ENCODE data around the gene CASZ1. TPM values are rescaled to one million over a fixed set of nuclear protein-coding genes. Genes with fewer than 3 reads are reported as not detected.

Gene CASZ1
- total and polyA plus RNA-seq, 2 donors (not counting 3 experiments of a cell fraction or from before 2014, with no cell fraction given) = 1.5 to 5.2 TPM

- H2AFZ ChIP-seq (ENCODE audit: low read depth, low read length) = no peak overlapping the region
- no peak overlapping the region for H3K4me3 ChIP-seq (replicated peaks in 1 of 3; ENCODE audit: insufficient read depth in 1 of 3, low read depth in 1 of 3, low read length in 3 of 3)
- no peak overlapping the region for H3K27ac ChIP-seq (ENCODE audit: insufficient read depth, low read depth, low read length)
- peaks cover 19 to 26% of the 10 kb centered on the region in 2 experiments for H3K27me3 ChIP-seq (ENCODE audit: control insufficient read depth in 2 of 2, insufficient read depth in 2 of 2, low read length in 2 of 2)
- no peaks in the 10 kb centered on the region for H3K4me1 ChIP-seq (ENCODE audit: control insufficient read depth, extremely low read depth, insufficient read depth, low read length)
- TF ChIP-seq MYC (IDR thresholded peaks at IDR 0.05; ENCODE audit: low read depth, low read length) = no peak
- no peak for TF ChIP-seq JUN (IDR thresholded peaks at IDR 0.05; ENCODE audit: borderline replicate concordance, insufficient read depth, insufficient read length, low read depth)
- no peak for TF ChIP-seq CTCF (IDR thresholded peaks at IDR 0.05; ENCODE audit: extremely low read depth in 1 of 2, insufficient read depth in 1 of 2, low read depth in 1 of 2, low read length in 2 of 2)
- TF ChIP-seq POLR2A (IDR thresholded peaks at IDR 0.05; ENCODE audit: low read depth, low read length) = no peak
- TF ChIP-seq GATA2 (IDR thresholded peaks at IDR 0.05; ENCODE audit: insufficient read depth, insufficient read length, low read depth, low read length) = no peak
- no peak for TF ChIP-seq MAX (IDR thresholded peaks at IDR 0.05; ENCODE audit: insufficient read depth, insufficient read length)
- TF ChIP-seq POLR2AphosphoS5 (IDR thresholded peaks at IDR 0.05; ENCODE audit: insufficient read depth, low read depth, low read length) = no peak
- no peak for TF ChIP-seq EZH2 (IDR thresholded peaks at IDR 0.05; ENCODE audit: borderline replicate concordance, low read depth, low read length, severe bottlenecking)
- TF ChIP-seq FOS (IDR thresholded peaks at IDR 0.05; ENCODE audit: borderline replicate concordance, insufficient read depth, low read length) = no peak
- ChIA-PET POLR2A (no interaction called here), CTCF (interaction anchor here (1.0 kb wide), 1 partner anchor 64 kb away, joined by 3 read pairs; no protein-coding TSS in a partner anchor)
- no peak for FAIRE-seq
- no peaks in the 10 kb centered on the region for H4K20me1 ChIP-seq (replicated peaks; ENCODE audit: control insufficient read depth, extremely low read depth, insufficient read depth, low read length)
- intact Hi-C loops (cut with micrococcal nuclease) = no loop called here
- no peak overlapping the region for H3K9ac ChIP-seq (replicated peaks; ENCODE audit: extremely low read depth, insufficient read depth, low read length)
- dilution Hi-C loops (cut with MboI; ENCODE audit: extremely low pct_ligation_motif_present, low sequenced_read_pairs) = no loop called here
- no peaks in the 10 kb centered on the region for H3K9me3 ChIP-seq (replicated peaks; ENCODE audit: control insufficient read depth, insufficient read depth, low read length)
- no peaks in the 10 kb centered on the region for H3K9me1 ChIP-seq (replicated peaks; ENCODE audit: control insufficient read depth, extremely low read depth, insufficient read depth, low read length)
- no peaks in the 10 kb centered on the region for H3K36me3 ChIP-seq (ENCODE audit: control insufficient read depth in 2 of 2, extremely low read depth in 1 of 2, insufficient read depth in 2 of 2, low read length in 2 of 2)
- DNase-seq (ENCODE audit: low read depth, low spot score) = no peak
- H3K79me2 ChIP-seq (ENCODE audit: control insufficient read depth, insufficient read depth, low read length) = no peaks in the 10 kb centered on the region
- H3K4me2 ChIP-seq (ENCODE audit: insufficient read depth, low read length) = no peak overlapping the region
- no TSS peak for BruUV-seq (replicated peaks)
Observed at GRCh38 chr1:10802944-10803715, 6.7 kb upstream of the CASZ1 start.
